HCT116 (cell line): ENCODE measurements around the gene ANKRD33. TPM values are rescaled to one million over a fixed set of nuclear protein-coding genes. Genes with fewer than 3 reads are reported as not detected.

ENCODE experiments used
- ATAC-seq: fragments of 200-7000 bp; cut with Tn5 transposase; 2 replicates; pipeline ENCODE4 v1.9.1; 2020; ENCODE audit warnings: mild to moderate bottlenecking, moderate library complexity
- BruUV-seq: library from RNA; stranded (reverse); fragments of 400-500 nt; replicated peaks from 2 replicates; lab custom pipeline; 2021; lab: Mats Ljungman, UMichigan
- CTCF ChIA-PET: fragments of 300-600 bp; sonication (Branson Sonifier 250); formaldehyde crosslinking; loops from one replicate; lab custom pipeline; 2021; ENCODE audit warnings: antibody characterized with exemption; lab: Charles Lee
- POLR2A ChIA-PET: fragments of 300-600, 350-600 bp; sonication (Branson Sonifier 250); formaldehyde crosslinking; loops from one replicate; lab custom pipeline; 2021; ENCODE audit warnings: antibody characterized with exemption; lab: Charles Lee
- RAD21 ChIA-PET, 2 experiments: fragments of 300-600 bp; sonication (Branson Sonifier 250); formaldehyde crosslinking; loops; one replicate each; lab custom pipeline; 2023; ENCODE audit warnings: low total read pairs in 2 of 2; ENCODE audit not compliant: uncharacterized antibody in 2 of 2, unreplicated experiment in 2 of 2, low non-redundant PET in 1 of 2; lab: Charles Lee
- DNase-seq: peaks from one replicate; pipeline ENCODE4 v3.0.0-alpha.2; 2010; ENCODE audit warnings: low read depth, low spot score
- H2AFZ ChIP-seq: fragments of 200-600 bp; shearing (Covaris generic), sonication (generic); 2 replicates; pipeline ENCODE4 v1.6.1; 2017; ENCODE audit warnings: low read depth, mixed run types, mixed read lengths, antibody characterized with exemption, low read length; ENCODE audit not compliant: poor library complexity, severe bottlenecking
- H3K27ac ChIP-seq: 2 replicates; pipeline ENCODE4 v1.5.1; 2012; ENCODE audit warnings: low read depth, low read length
- H3K27me3 ChIP-seq: fragments of 200-600 bp; sonication (generic); 2 replicates; pipeline ENCODE4 v1.6.1; 2016; ENCODE audit warnings: mixed run types, low read length, mixed read lengths; ENCODE audit not compliant: insufficient read depth
- H3K36me3 ChIP-seq, 2 experiments: fragments of 200-500 bp in 1 of 2; fragments of 200-600 bp in 1 of 2; sonication (Bioruptor generic) in 1 of 2; sonication (generic) in 1 of 2; 2 replicates each; pipeline versions ENCODE4 v1.5.1 to v1.6.1; 2014 to 2016; ENCODE audit warnings: low read length in 2 of 2, inconsistent platforms in 1 of 2, mixed read lengths in 1 of 2, mixed run types in 1 of 2; ENCODE audit not compliant: insufficient read depth in 2 of 2, control insufficient read depth in 1 of 2
- H3K4me1 ChIP-seq, 2 experiments: fragments of 200-600 bp in 1 of 2; sonication (generic) in 1 of 2; 2 replicates each; pipeline versions ENCODE4 v1.5.1 to v1.6.1; 2012 to 2017; ENCODE audit warnings: low read length in 2 of 2, inconsistent platforms in 1 of 2, mild to moderate bottlenecking in 1 of 2, mixed read lengths in 1 of 2, mixed run types in 1 of 2, moderate library complexity in 1 of 2; ENCODE audit not compliant: insufficient read depth in 2 of 2, control insufficient read depth in 1 of 2
- H3K4me2 ChIP-seq: fragments of 200-600 bp; sonication (generic); 2 replicates; pipeline ENCODE4 v1.6.1; 2017; ENCODE audit warnings: mixed run types, low read length, mixed read lengths
- H3K4me3 ChIP-seq, 2 experiments: fragments of 200-600 bp in 1 of 2; sonication (generic) in 1 of 2; replicated peaks in 1 of 2; 2 replicates each; pipeline ENCODE4 v1.5.1; 2011 to 2016; ENCODE audit warnings: low read length in 2 of 2, control low read depth in 1 of 2, low read depth in 1 of 2, mild to moderate bottlenecking in 1 of 2, mixed read lengths in 1 of 2, mixed run types in 1 of 2
- H3K79me2 ChIP-seq: fragments of 200-600 bp; sonication (generic); 2 replicates; pipeline ENCODE4 v1.6.1; 2017; ENCODE audit warnings: mild to moderate bottlenecking, mixed run types, low read length, moderate library complexity, mixed read lengths; ENCODE audit not compliant: insufficient read depth
- H3K9ac ChIP-seq: fragments of 200-600 bp; sonication (generic); 2 replicates; pipeline ENCODE4 v1.6.1; 2016; ENCODE audit warnings: low read length, mixed read lengths
- H3K9me2 ChIP-seq: fragments of 200-600 bp; sonication (generic), shearing (Covaris generic); 2 replicates; pipeline ENCODE4 v1.6.1; 2017; ENCODE audit warnings: mixed run types, mild to moderate bottlenecking, moderate library complexity; ENCODE audit not compliant: insufficient read depth
- H3K9me3 ChIP-seq, 2 experiments: fragments of 200-500 bp in 1 of 2; fragments of 200-600 bp in 1 of 2; sonication (Bioruptor generic) in 1 of 2; sonication (generic) in 1 of 2; 2 replicates each; pipeline ENCODE4 v1.6.1; 2014 to 2017; ENCODE audit warnings: low read length in 2 of 2, mixed read lengths in 2 of 2, inconsistent platforms in 1 of 2, low read depth in 1 of 2, mild to moderate bottlenecking in 1 of 2, mixed run types in 1 of 2, moderate library complexity in 1 of 2; ENCODE audit not compliant: control insufficient read depth in 1 of 2, insufficient read depth in 1 of 2
- H4K20me1 ChIP-seq: fragments of 200-600 bp; sonication (generic), shearing (Covaris generic); 2 replicates; pipeline ENCODE4 v1.6.1; 2017; ENCODE audit warnings: mixed run types, mild to moderate bottlenecking, moderate library complexity; ENCODE audit not compliant: insufficient read depth
- CBX3 ChIP-seq: IDR thresholded peaks from 2 replicates; pipeline ENCODE4 v1.6.1; 2012; ENCODE audit warnings: low read depth
- EZH2 ChIP-seq: fragments of 200-600 bp; sonication (generic); IDR thresholded peaks from 2 replicates; pipeline ENCODE4 v1.6.1; 2017; ENCODE audit warnings: antibody characterized with exemption, mixed run types
- EZH2phosphoT487 ChIP-seq: fragments of 200-600 bp; IDR thresholded peaks from 2 replicates; pipeline ENCODE4 v1.6.1; 2018; ENCODE audit warnings: antibody characterized with exemption, borderline replicate concordance
- POLR2A ChIP-seq: IDR thresholded peaks from 2 replicates; pipeline ENCODE4 v1.7.0; 2011; ENCODE audit warnings: borderline replicate concordance; ENCODE audit not compliant: insufficient read depth, insufficient read length; ENCODE audit errors: extremely low read depth
- POLR2AphosphoS5 ChIP-seq: IDR thresholded peaks from 2 replicates; pipeline ENCODE4 v1.6.1; 2011; ENCODE audit warnings: mild to moderate bottlenecking, low read depth, low read length, moderate library complexity
- SP1 ChIP-seq: IDR thresholded peaks from 2 replicates; pipeline ENCODE4 v1.6.1; 2012; ENCODE audit warnings: low read depth
- SRF ChIP-seq: IDR thresholded peaks from 2 replicates; pipeline ENCODE4 v1.6.1; 2012; ENCODE audit warnings: low read depth
- TCF7L2 ChIP-seq: IDR thresholded peaks from 2 replicates; pipeline ENCODE4 v1.7.0; 2011; ENCODE audit warnings: borderline replicate concordance, inconsistent platforms; ENCODE audit not compliant: insufficient read depth, insufficient read length; ENCODE audit errors: extremely low read depth
- ZBTB33 ChIP-seq: IDR thresholded peaks from 2 replicates; pipeline ENCODE4 v1.6.1; 2011; ENCODE audit warnings: mild to moderate bottlenecking, low read length, moderate library complexity; ENCODE audit not compliant: insufficient replicate concordance; ENCODE audit errors: extremely low read depth
- ZNF274 ChIP-seq: fragments of 200-500 bp; sonication (Bioruptor generic); IDR thresholded peaks from 2 replicates; pipeline ENCODE4 v1.6.1; 2014; ENCODE audit warnings: mild to moderate bottlenecking, low read depth, low read length, inconsistent platforms
- intact Hi-C: fragments of 100-400 bp; cut with micrococcal nuclease; formaldehyde crosslinking; loops from 2 replicates; pipeline ENCODE4 v1.10.0; 2022
- total RNA-seq: library from RNA; stranded (reverse); gene quantifications from one replicate; pipeline ENCODE4 v1.2.1, GENCODE V29; 2021; ENCODE audit not compliant: unreplicated experiment
- TF ChIP-seq, protein P1 (sequence below), 3 experiments: fragments of 200-600 bp in 1 of 3; sonication (generic) in 1 of 3; IDR thresholded peaks in 2 of 3; conservative IDR thresholded peaks in 1 of 3; 2 replicates each; pipeline ENCODE4 v1.5.1; 2012 to 2017; ENCODE audit warnings: low read depth in 2 of 3, low read length in 2 of 3, antibody characterized with exemption in 1 of 3, borderline replicate concordance in 1 of 3, control low read depth in 1 of 3, mild to moderate bottlenecking in 1 of 3, mixed read lengths in 1 of 3, mixed run types in 1 of 3, moderate library complexity in 1 of 3; ENCODE audit not compliant: insufficient read depth in 1 of 3
- TF ChIP-seq, protein P2 (sequence below): IDR thresholded peaks from 2 replicates; pipeline ENCODE4 v1.6.1; 2012
- TF ChIP-seq, protein P3 (sequence below): IDR thresholded peaks from 2 replicates; pipeline ENCODE4 v1.6.1; 2012

Gene ANKRD33
- total RNA-seq, 1 experiment from 2014 or later: not detected

DNA sequence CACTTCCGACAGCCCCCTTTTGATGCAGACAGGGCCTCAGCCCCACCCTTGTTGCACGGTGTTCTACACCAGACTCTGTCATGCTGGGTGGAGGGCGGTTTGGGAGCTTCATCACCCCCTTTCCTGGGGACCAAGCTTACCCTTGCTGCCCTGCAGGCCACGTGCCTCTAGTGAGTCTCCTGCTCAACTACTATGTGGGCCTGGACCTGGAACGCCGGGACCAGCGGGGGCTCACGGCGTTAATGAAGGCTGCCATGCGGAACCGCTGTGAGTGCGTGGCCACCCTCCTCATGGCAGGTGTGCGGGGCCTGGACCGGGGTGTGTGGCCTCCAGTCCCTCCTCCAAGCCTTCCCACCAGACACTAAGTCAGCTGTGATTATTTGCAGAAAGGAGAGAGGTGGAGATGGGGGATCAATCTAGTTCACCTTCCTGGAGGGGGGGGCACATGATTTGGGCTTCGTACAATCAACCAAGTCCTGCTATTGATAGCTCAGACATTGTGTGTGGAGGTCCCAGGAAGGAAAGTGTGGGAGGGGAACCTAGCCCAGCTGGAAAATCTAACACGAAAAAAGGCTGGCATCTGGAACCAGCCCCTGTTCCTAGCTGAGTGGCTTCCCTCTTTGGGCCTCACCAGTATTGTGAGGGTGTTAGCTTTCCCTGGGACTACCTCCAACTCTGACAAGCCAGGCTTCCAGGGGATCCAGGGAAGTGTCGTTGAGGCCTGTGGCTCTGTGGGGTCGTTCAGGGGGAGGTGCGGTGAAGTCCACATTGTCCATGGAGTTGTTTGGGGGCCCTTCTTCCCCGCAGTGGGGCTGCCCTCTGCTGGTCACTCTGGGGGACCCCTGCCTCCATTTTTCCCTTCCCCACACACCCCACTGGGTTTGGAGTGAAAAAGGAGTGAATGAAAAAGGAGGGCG lies 1.6 kb downstream of the ANKRD33 start:
- no peaks in the 10 kb centered on the region for H3K9me3 ChIP-seq
- CTCF ChIA-PET: no interaction called here
- POLR2A ChIA-PET: no interaction called here
- H3K4me1 ChIP-seq: peaks cover 0 to 12% of the 10 kb centered on the region in 2 experiments; a peak in 1 of 4 replicates
- no TSS peak for BruUV-seq
- DNase-seq (no peak), ATAC-seq (no peak)
- TF ChIP-seq, protein P1, sequence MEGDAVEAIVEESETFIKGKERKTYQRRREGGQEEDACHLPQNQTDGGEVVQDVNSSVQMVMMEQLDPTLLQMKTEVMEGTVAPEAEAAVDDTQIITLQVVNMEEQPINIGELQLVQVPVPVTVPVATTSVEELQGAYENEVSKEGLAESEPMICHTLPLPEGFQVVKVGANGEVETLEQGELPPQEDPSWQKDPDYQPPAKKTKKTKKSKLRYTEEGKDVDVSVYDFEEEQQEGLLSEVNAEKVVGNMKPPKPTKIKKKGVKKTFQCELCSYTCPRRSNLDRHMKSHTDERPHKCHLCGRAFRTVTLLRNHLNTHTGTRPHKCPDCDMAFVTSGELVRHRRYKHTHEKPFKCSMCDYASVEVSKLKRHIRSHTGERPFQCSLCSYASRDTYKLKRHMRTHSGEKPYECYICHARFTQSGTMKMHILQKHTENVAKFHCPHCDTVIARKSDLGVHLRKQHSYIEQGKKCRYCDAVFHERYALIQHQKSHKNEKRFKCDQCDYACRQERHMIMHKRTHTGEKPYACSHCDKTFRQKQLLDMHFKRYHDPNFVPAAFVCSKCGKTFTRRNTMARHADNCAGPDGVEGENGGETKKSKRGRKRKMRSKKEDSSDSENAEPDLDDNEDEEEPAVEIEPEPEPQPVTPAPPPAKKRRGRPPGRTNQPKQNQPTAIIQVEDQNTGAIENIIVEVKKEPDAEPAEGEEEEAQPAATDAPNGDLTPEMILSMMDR (IDR thresholded peaks at IDR 0.05 in 2 of 3, conservative IDR thresholded peaks at IDR 0.05 in 1 of 3; ENCODE audit: borderline replicate concordance in 1 of 3, insufficient read depth in 1 of 3, low read depth in 2 of 3, low read length in 2 of 3): peak in 2 of 3 experiments; percentile 15 to 32; a peak in 2 of 6 replicates
- TF ChIP-seq TCF7L2: no peak
- no peak for TF ChIP-seq EZH2phosphoT487
- no peak overlapping the region for H3K4me2 ChIP-seq
- no peak overlapping the region for H3K4me3 ChIP-seq
- no peaks in the 10 kb centered on the region for H3K79me2 ChIP-seq
- H2AFZ ChIP-seq: no peak overlapping the region
- no peaks in the 10 kb centered on the region for H3K36me3 ChIP-seq
- no peak overlapping the region for H3K27ac ChIP-seq
- no peaks in the 10 kb centered on the region for H3K9me2 ChIP-seq
- no peak overlapping the region for H3K9ac ChIP-seq
- H4K20me1 ChIP-seq: no peaks in the 10 kb centered on the region
- H3K27me3 ChIP-seq: no peaks in the 10 kb centered on the region
- RAD21 ChIA-PET: no interaction called here
- intact Hi-C loops: loop anchor here (5.0 kb wide), 1 partner anchor 133 kb away; no protein-coding TSS in a partner anchor

DNA sequence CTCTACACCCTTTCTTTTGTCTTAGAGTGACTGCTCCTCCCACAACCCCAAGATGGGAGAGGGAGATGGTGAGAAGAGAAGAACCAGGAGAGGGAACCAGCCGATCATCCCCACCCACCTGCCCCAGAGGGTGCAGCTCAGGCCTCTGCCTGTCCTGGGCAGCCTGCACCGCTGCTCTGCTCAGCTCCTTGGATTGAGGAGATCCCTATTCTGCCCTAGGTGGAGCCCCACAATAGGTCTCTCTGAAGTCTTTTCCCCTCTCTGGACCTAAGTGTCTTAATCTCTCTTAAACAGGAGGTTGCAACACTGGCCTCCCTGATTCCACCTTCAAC lies 2.2 kb downstream of the ANKRD33 start:
- no peak for TF ChIP-seq CBX3
- no peak for TF ChIP-seq TCF7L2
- no peak for TF ChIP-seq EZH2
- TF ChIP-seq, protein P2, sequence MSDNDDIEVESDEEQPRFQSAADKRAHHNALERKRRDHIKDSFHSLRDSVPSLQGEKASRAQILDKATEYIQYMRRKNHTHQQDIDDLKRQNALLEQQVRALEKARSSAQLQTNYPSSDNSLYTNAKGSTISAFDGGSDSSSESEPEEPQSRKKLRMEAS: no peak
- TF ChIP-seq POLR2AphosphoS5: no peak
- TF ChIP-seq, protein P3, sequence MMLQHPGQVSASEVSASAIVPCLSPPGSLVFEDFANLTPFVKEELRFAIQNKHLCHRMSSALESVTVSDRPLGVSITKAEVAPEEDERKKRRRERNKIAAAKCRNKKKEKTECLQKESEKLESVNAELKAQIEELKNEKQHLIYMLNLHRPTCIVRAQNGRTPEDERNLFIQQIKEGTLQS: no peak
- TF ChIP-seq SP1: no peak
- TF ChIP-seq POLR2A: no peak
- no peak for TF ChIP-seq ZNF274
- TF ChIP-seq ZBTB33: no peak
- no peak for TF ChIP-seq SRF
- TF ChIP-seq, all 23 proteins: peak for 0
- ChIA-PET POLR2A (no interaction called here), CTCF (no interaction called here), RAD21 (no interaction called here)
- H4K20me1 ChIP-seq: no peaks in the 10 kb centered on the region
- no peak overlapping the region for H3K4me3 ChIP-seq
- no peaks in the 10 kb centered on the region for H3K9me3 ChIP-seq
- H3K4me2 ChIP-seq: no peak overlapping the region
- no TSS peak for BruUV-seq
- intact Hi-C loops: loop anchor here (5.0 kb wide), 1 partner anchor 132 kb away; no protein-coding TSS in a partner anchor
- no peak overlapping the region for H3K9ac ChIP-seq
- H3K36me3 ChIP-seq: no peaks in the 10 kb centered on the region
- no peaks in the 10 kb centered on the region for H3K27me3 ChIP-seq
- H3K9me2 ChIP-seq: no peaks in the 10 kb centered on the region
- DNase-seq (no peak), ATAC-seq (no peak)
- no peak overlapping the region for H2AFZ ChIP-seq
- H3K27ac ChIP-seq: no peak overlapping the region
- no peaks in the 10 kb centered on the region for H3K79me2 ChIP-seq
- H3K4me1 ChIP-seq: peaks cover 0 to 10% of the 10 kb centered on the region in 2 experiments; a peak in 2 of 4 replicates
